Fibroblast of lung (primary cell): ENCODE measurements around the gene HINT3. TPM values are rescaled to one million over a fixed set of nuclear protein-coding genes. Genes with fewer than 3 reads are reported as not detected.

Source experiments
- DNase-seq, 2 donors: peaks; one replicate each; pipeline versions ENCODE4 v3.0.0 to v3.0.0-alpha.2; 2010; ENCODE audit warnings: low read depth in 2 of 2
- H2AFZ ChIP-seq: 2 replicates; pipeline ENCODE4 v1.5.1; 2012; ENCODE audit warnings: low read length, control low read depth, inconsistent platforms
- H3K27ac ChIP-seq: 2 replicates; pipeline ENCODE4 v1.5.1; 2011; ENCODE audit warnings: low read length, control low read depth; ENCODE audit not compliant: insufficient read depth
- H3K27me3 ChIP-seq: 2 replicates; pipeline ENCODE4 v1.5.1; 2011; ENCODE audit warnings: mild to moderate bottlenecking, low read length; ENCODE audit not compliant: control insufficient read depth, insufficient read depth
- H3K36me3 ChIP-seq: 2 replicates; pipeline ENCODE4 v1.5.1; 2011; ENCODE audit warnings: low read length; ENCODE audit not compliant: control insufficient read depth, insufficient read depth
- H3K4me1 ChIP-seq: 2 replicates; pipeline ENCODE4 v1.5.1; 2011; ENCODE audit warnings: low read length; ENCODE audit not compliant: control insufficient read depth, insufficient read depth; ENCODE audit errors: extremely low read depth
- H3K4me2 ChIP-seq: 2 replicates; pipeline ENCODE4 v1.5.1; 2011; ENCODE audit warnings: low read length, control low read depth; ENCODE audit not compliant: insufficient read depth; ENCODE audit errors: extremely low read depth
- H3K4me3 ChIP-seq, 4 experiments: fragments of 200-600 bp in 1 of 4; sonication (generic) in 1 of 4; replicated peaks in 1 of 4; 2 replicates each; pipeline ENCODE4 v1.5.1; 2011 to 2016; ENCODE audit warnings: low read length in 4 of 4, low read depth in 3 of 4, mild to moderate bottlenecking in 3 of 4, control low read depth in 2 of 4, inconsistent platforms in 1 of 4, mixed read lengths in 1 of 4; ENCODE audit not compliant: insufficient read depth in 1 of 4; ENCODE audit errors: control extremely low read depth in 1 of 4
- H3K79me2 ChIP-seq: 2 replicates; pipeline ENCODE4 v1.5.1; 2012; ENCODE audit warnings: mild to moderate bottlenecking, low read length, inconsistent platforms; ENCODE audit not compliant: control insufficient read depth, insufficient read depth
- H3K9ac ChIP-seq: 2 replicates; pipeline ENCODE4 v1.5.1; 2011; ENCODE audit warnings: mild to moderate bottlenecking, low read length, control low read depth; ENCODE audit not compliant: insufficient read depth
- H3K9me3 ChIP-seq: 2 replicates; pipeline ENCODE4 v1.5.1; 2012; ENCODE audit warnings: low read depth, low read length; ENCODE audit not compliant: control insufficient read depth, insufficient read depth
- H4K20me1 ChIP-seq: 2 replicates; pipeline ENCODE4 v1.5.1; 2011; ENCODE audit warnings: low read length; ENCODE audit not compliant: control insufficient read depth, insufficient read depth; ENCODE audit errors: extremely low read depth
- CTCF ChIP-seq, 2 donors: IDR thresholded peaks in 1 of 2; conservative IDR thresholded peaks in 1 of 2; 1 replicate in 1 of 2; 2 replicates in 1 of 2; pipeline ENCODE4 v1.5.1; 2011 to 2012; ENCODE audit warnings: low read length in 2 of 2, control low read depth in 1 of 2, inconsistent platforms in 1 of 2, low read depth in 1 of 2, mild to moderate bottlenecking in 1 of 2
- EZH2 ChIP-seq: IDR thresholded peaks from 2 replicates; pipeline ENCODE4 v1.5.1; 2012; ENCODE audit warnings: low read length, control low read depth, mild to moderate bottlenecking; ENCODE audit errors: missing control alignments
- polyA plus RNA-seq, 2 donors: library from polyadenylated mRNA; depleted of rRNA in 1 of 2; stranded (reverse) in 1 of 2; unstranded in 1 of 2; fragments of >200 nt; gene quantifications; 2 replicates each; pipeline ENCODE4 v1.2.1, GENCODE V29; 2011 to 2012; ENCODE audit warnings: missing spikeins in 1 of 2
- total RNA-seq: library from RNA; depleted of rRNA; stranded (reverse); fragments of >200 nt; gene quantifications from 2 replicates; pipeline ENCODE4 v1.2.1, GENCODE V29; 2014

The HINT3 gene
- total and polyA plus RNA-seq, 2 donors (not counting 1 experiment from before 2014, with no cell fraction given): 2.1 to 36.8 TPM

- TF ChIP-seq CTCF (conservative IDR thresholded peaks at IDR 0.05 in 1 of 2, IDR thresholded peaks at IDR 0.05 in 1 of 2; ENCODE audit: low read depth in 1 of 2, low read length in 2 of 2): no peak
- no peak for TF ChIP-seq EZH2
- H4K20me1 ChIP-seq: no peaks in the 10 kb centered on the region
- H3K4me1 ChIP-seq: peaks cover 14% of the 10 kb centered on the region
- H3K27ac ChIP-seq: no peak overlapping the region
- H3K36me3 ChIP-seq: no peaks in the 10 kb centered on the region
- no peaks in the 10 kb centered on the region for H3K79me2 ChIP-seq
- no peak overlapping the region for H2AFZ ChIP-seq
- H3K4me2 ChIP-seq: no peak overlapping the region
- no peak overlapping the region for H3K4me3 ChIP-seq
- H3K27me3 ChIP-seq: no peaks in the 10 kb centered on the region
- no peak overlapping the region for H3K9ac ChIP-seq
- H3K9me3 ChIP-seq: no peaks in the 10 kb centered on the region
- peak in 1 of 2 donors; percentile 57 for DNase-seq
These were observed 13.7 kb upstream of the HINT3 start for GRCh38 chr6:125942672-125943527.

GRCh38 chr6:125943528-125944433, 12.8 kb upstream of the HINT3 start:
- no peaks in the 10 kb centered on the region for H3K36me3 ChIP-seq
- H3K4me2 ChIP-seq: no peak overlapping the region
- H3K9me3 ChIP-seq: no peaks in the 10 kb centered on the region
- no peak overlapping the region for H2AFZ ChIP-seq
- TF ChIP-seq CTCF (conservative IDR thresholded peaks at IDR 0.05 in 1 of 2, IDR thresholded peaks at IDR 0.05 in 1 of 2; ENCODE audit: low read depth in 1 of 2, low read length in 2 of 2) (no peak), EZH2 (no peak)
- H4K20me1 ChIP-seq: no peaks in the 10 kb centered on the region
- H3K27ac ChIP-seq: no peak overlapping the region
- no peaks in the 10 kb centered on the region for H3K79me2 ChIP-seq
- H3K4me1 ChIP-seq: peaks cover 14% of the 10 kb centered on the region
- no peak for DNase-seq
- no peak overlapping the region for H3K9ac ChIP-seq
- no peak overlapping the region for H3K4me3 ChIP-seq
- H3K27me3 ChIP-seq: no peaks in the 10 kb centered on the region

GRCh38 chr6:125944434-125944816, 12.1 kb upstream of the HINT3 start:
- H3K27ac ChIP-seq: no peak overlapping the region
- no peak overlapping the region for H3K4me3 ChIP-seq
- no peaks in the 10 kb centered on the region for H4K20me1 ChIP-seq
- no peak overlapping the region for H3K9ac ChIP-seq
- no peaks in the 10 kb centered on the region for H3K79me2 ChIP-seq
- H3K36me3 ChIP-seq: no peaks in the 10 kb centered on the region
- H2AFZ ChIP-seq: peak overlapping the region; percentile 49
- H3K27me3 ChIP-seq: no peaks in the 10 kb centered on the region
- peak overlapping the region; percentile 54 for H3K4me2 ChIP-seq
- no peaks in the 10 kb centered on the region for H3K9me3 ChIP-seq
- DNase-seq: peak; percentile 71 to 87
- no peak for TF ChIP-seq EZH2
- peaks cover 14% of the 10 kb centered on the region for H3K4me1 ChIP-seq
